GM12873 (cell line): ENCODE data around the gene HPGD.

Experiments used
- TF ChIP-seq, protein P1 (sequence below): IDR thresholded peaks from 2 replicates; pipeline ENCODE4 v1.5.1; 2012; ENCODE audit warnings: low read depth, mild to moderate bottlenecking, moderate library complexity, low read length, control low read depth; ENCODE audit not compliant: insufficient read depth; ENCODE audit errors: missing control alignments

Gene HPGD

DNA sequence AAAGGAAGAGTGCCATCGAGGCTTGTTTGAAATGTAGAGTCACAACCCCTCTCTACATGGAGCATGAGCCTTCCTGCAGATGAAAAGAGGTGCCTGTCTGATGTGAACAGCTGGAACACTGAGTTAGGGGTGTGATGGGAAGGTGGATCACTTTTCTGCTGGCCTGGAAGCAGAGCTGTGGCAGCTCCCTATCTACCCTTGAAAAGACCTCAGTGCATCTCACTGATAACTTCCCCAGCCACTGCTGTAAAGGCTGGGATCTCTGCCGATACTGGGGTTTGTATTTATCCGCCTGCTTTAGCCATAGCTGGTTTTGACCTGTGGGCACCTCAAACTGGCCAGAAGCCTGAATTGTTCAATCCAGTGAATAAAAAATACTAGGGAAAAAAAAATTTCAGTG is 46.8 kb downstream of the HPGD start:
- TF ChIP-seq, protein P1, sequence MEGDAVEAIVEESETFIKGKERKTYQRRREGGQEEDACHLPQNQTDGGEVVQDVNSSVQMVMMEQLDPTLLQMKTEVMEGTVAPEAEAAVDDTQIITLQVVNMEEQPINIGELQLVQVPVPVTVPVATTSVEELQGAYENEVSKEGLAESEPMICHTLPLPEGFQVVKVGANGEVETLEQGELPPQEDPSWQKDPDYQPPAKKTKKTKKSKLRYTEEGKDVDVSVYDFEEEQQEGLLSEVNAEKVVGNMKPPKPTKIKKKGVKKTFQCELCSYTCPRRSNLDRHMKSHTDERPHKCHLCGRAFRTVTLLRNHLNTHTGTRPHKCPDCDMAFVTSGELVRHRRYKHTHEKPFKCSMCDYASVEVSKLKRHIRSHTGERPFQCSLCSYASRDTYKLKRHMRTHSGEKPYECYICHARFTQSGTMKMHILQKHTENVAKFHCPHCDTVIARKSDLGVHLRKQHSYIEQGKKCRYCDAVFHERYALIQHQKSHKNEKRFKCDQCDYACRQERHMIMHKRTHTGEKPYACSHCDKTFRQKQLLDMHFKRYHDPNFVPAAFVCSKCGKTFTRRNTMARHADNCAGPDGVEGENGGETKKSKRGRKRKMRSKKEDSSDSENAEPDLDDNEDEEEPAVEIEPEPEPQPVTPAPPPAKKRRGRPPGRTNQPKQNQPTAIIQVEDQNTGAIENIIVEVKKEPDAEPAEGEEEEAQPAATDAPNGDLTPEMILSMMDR: no peak

- TF ChIP-seq, protein P1: no peak
Observed at GRCh38 chr4:174474457-174475075, 47.7 kb downstream of the HPGD start.

DNA sequence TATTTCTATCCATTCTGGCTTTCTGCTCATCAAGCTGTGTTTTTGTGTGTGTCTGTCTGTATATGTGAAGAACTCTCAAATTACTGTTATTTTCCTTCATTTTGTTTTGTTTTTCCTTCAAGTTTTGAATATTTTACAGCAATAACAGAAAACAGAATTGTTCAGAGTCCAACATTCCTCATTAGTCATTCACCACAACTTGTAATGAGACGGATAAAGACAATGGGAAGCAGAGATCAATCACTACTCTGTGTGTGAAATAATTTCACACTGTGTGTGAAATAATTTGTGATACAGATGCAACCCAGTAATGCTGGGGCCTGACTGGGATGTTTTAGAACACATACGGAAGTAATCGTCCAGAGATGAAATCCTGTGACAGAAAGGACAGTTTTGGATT is 55.2 kb downstream of the HPGD start:
- TF ChIP-seq, protein P1: no peak

DNA sequence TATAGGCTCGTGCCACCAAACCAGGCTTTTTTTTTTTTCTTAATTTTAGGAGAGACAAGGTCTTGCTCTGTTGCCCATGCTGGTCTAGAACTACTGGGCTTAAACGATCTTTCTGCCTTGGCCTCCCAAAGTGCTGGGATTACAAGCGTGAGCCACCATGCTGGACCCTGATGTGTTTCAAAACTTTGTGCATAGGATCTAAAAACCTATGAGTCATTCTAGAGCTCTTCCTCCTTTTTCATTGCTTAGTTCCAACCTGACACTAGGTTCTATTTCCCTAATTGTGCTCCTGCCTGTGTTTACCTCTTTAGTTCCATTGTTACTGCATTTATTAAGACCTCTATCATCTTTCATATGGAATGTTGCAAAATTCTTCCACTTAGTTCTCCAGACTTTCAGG is 57.3 kb downstream of the HPGD start:
- TF ChIP-seq, protein P1: no peak

DNA sequence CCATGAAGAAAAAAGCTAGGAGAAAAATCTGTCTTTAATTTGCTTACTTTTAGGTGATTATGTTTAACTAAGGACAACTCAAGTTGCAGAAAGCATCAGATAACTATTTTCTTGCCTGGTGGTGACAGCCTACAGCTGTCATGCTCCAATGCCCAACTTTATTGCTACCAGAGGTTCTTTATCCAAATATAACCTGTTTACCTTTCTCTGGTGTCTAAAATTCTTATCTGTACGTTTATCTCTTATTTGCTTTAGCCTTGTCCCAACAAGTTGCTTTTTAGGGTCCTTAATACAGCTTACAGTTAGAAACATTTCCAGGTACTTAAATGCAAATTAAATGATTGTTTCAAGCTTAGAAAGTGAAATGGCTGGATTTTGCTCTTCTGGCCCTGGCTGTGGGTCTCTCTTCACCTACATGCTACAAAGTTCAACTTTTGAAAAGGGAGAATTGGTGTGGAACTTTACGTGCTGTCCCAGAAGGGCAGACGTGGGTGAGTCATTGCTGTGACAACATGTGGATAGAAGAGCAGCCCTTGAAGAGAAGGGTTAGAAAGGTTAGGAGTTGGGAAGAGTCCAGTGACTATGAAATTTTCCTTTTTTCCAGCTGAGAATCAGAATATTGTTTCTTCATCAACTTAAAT is 60.7 kb downstream of the HPGD start:
- TF ChIP-seq, protein P1: no peak

DNA sequence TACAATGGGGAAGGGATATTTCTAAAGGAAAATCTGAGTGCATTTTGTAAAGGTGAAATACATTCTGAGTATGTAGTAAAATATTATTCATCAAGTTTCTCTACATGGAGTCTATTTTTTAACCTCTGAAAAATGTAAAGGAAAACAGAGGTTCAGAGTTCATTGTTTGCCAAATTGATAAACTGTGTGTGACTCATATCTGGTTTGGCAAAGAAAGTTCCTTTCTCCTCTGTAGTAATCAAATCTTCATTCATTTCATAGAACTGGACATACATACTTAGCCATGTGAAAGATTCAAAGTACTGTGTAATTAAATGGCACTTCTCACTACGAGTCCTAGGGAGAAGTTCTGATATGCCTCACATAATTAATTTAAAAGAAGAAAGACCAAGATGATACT is 61.6 kb downstream of the HPGD start:
- TF ChIP-seq, protein P1: no peak

- TF ChIP-seq, protein P1: no peak
Observed at GRCh38 chr4:174457468-174457867, 64.8 kb downstream of the HPGD start.
